ENCODE data around the gene ANKFY1.
A peak's percentile ranks its signal among the peaks of the same experiment; 100 is the strongest.

ANKFY1 gene, protein sequence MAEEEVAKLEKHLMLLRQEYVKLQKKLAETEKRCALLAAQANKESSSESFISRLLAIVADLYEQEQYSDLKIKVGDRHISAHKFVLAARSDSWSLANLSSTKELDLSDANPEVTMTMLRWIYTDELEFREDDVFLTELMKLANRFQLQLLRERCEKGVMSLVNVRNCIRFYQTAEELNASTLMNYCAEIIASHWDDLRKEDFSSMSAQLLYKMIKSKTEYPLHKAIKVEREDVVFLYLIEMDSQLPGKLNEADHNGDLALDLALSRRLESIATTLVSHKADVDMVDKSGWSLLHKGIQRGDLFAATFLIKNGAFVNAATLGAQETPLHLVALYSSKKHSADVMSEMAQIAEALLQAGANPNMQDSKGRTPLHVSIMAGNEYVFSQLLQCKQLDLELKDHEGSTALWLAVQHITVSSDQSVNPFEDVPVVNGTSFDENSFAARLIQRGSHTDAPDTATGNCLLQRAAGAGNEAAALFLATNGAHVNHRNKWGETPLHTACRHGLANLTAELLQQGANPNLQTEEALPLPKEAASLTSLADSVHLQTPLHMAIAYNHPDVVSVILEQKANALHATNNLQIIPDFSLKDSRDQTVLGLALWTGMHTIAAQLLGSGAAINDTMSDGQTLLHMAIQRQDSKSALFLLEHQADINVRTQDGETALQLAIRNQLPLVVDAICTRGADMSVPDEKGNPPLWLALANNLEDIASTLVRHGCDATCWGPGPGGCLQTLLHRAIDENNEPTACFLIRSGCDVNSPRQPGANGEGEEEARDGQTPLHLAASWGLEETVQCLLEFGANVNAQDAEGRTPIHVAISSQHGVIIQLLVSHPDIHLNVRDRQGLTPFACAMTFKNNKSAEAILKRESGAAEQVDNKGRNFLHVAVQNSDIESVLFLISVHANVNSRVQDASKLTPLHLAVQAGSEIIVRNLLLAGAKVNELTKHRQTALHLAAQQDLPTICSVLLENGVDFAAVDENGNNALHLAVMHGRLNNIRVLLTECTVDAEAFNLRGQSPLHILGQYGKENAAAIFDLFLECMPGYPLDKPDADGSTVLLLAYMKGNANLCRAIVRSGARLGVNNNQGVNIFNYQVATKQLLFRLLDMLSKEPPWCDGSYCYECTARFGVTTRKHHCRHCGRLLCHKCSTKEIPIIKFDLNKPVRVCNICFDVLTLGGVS

GRCh38 chr17:4263282-4264215, at the start of gene ANKFY1:
TSS of gene ANKFY1 (minus strand) at chr17:4263979. CDS start at chr17:4263941, 38 bp downstream.
- FAIRE-seq = no peak

DNA sequence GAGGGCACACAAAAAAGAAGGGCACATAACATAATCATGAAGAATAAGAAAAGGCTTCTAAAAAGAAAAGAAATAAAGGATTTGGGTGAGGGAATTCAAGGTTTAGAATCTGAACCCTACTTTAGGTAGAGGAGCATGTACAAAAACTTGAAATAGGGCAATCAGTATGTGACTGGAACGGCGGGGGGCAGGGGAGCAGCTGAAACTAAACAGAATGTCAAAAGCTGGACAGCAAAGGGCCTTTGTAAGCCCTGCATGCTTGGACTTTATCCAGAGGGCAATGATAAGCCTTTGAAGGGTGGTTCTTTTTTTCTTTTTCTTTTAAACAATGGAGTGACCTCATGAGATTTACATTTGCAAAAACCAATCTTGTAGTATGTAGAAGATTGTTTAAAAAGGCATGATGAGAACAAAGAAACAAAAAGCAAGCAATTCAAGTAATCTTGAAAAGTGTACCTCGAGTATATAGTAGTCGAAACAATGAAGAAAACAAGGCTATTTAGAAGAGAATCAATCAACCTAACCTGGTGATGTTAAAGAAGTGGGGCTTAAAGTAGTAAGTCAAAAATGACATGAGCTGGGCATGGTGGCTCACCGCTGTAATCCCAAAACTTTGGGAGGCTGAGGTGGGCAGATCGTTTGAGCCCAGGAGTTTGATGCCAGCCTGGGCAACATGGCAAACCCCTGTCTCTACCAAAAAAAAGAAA, 46.7 kb upstream of the ANKFY1 start:
- FAIRE-seq = no peak

- FAIRE-seq = no peak
Observed at GRCh38 chr17:4309897-4310296, 46.1 kb upstream of the ANKFY1 start.

GRCh38 chr17:4307179-4307930, 43.6 kb upstream of the ANKFY1 start:
- FAIRE-seq = no peak

- no peak for FAIRE-seq
Observed at GRCh38 chr17:4305224-4305623, 41.4 kb upstream of the ANKFY1 start.

GRCh38 chr17:4304417-4305027, 40.7 kb upstream of the ANKFY1 start:
- peak; percentile 25 for FAIRE-seq

- FAIRE-seq = no peak
Observed at GRCh38 chr17:4301066-4301465, 37.3 kb upstream of the ANKFY1 start.

GRCh38 chr17:4297351-4297750, 33.6 kb upstream of the ANKFY1 start:
- FAIRE-seq = no peak

- FAIRE-seq = no peak
Observed at GRCh38 chr17:4295686-4296085, 31.9 kb upstream of the ANKFY1 start.

DNA sequence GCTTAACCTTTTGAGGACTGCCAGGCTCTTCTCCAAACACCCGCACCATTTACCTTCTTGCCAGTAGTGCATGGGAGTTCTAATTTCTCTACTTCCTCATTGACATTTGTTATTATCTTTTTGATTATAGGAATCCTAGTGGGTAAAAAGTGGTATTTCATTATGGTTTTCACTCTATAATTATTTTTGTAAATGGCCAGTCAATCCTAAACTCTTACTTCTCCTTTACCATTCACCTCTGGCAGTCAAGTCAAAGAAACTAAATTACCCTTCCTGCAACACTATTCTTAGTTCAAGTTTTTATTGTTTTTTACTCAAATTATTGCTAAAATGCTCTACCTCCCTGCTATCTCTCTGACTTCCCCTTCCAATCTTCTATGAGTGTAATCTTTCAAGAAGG, 29.8 kb upstream of the ANKFY1 start:
- FAIRE-seq = no peak

GRCh38 chr17:4287710-4288109, 23.9 kb upstream of the ANKFY1 start:
- FAIRE-seq = no peak

DNA sequence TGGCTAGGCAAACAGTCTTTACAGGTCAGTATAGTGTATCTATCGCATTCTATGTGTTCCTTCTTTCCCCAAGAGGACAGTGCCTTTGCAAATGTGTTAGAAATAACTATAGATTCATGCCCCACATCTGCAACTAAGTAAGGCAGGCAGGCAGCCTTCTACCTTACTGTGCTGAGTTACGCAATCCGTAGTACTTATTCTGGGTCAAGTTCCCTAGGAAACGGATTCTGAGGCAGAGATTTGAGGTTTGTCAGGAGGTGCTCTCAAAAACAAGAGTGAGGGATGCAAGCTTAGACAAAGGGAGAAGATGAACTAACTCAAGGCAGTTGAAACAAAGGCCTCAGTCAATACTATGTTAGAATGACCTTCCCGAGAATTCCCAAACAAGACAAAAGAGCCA, 12.7 kb upstream of the ANKFY1 start:
- FAIRE-seq = no peak

DNA sequence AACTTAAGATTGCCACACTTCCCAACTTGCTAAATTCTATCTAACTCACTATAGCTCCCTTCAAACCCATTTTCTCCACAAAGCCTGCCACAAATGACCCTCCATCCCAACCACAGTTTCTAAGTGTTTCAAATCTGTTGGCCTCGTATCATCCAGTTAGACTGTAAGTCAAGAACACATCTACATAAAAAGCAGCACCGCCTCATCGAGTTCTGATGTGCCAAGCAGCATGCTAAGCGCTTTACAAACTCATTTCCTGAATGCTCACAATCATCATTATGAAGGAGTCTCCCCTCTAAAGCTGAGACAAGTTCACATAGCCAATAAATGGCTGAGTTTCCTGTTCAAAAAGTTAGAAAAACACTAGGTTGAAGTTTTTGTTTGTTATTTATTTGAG, 9.2 kb upstream of the ANKFY1 start:
- FAIRE-seq = no peak

GRCh38 chr17:4272213-4272971, 8.6 kb upstream of the ANKFY1 start:
- no peak for FAIRE-seq

DNA sequence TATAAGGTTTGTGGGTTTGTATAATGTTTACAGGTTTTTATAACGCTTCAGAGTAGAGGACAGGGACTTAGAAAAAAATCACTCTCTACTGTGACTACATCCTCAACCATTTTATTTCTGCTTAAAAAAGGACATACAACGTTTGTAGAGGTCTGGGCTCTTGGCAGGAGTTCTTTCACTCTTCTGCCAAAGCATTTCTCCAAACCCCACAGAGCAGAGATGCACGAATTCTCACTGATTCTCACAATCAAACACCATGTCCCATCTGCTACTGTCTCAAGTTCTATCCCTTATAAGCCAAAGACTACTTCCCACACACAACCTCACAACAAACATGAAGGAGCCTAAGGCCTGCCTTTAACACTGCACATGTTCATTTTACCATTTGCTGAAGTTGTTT, 7.0 kb upstream of the ANKFY1 start:
- FAIRE-seq = no peak

DNA sequence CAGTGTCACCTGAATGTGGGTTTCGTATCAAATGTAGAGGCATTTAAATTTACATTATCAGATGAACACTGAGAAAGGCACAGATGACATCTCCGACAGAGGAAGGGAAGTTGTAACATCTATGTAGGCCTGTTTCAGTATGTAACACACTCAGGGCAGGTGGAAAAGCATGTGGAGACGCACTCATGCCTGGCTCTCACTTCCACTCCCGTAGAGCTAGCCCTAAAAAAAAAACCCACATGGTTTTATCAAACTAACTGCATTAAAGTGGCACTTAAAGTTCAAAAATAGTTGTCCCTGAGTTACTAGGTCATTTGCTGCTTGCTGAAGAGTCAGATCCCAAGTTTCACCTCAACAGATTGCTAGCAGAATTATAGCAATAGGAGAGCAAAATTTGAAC, 6.1 kb upstream of the ANKFY1 start:
- no peak for FAIRE-seq

- no peak for FAIRE-seq
Observed at GRCh38 chr17:4267402-4267801, 3.6 kb upstream of the ANKFY1 start.

DNA sequence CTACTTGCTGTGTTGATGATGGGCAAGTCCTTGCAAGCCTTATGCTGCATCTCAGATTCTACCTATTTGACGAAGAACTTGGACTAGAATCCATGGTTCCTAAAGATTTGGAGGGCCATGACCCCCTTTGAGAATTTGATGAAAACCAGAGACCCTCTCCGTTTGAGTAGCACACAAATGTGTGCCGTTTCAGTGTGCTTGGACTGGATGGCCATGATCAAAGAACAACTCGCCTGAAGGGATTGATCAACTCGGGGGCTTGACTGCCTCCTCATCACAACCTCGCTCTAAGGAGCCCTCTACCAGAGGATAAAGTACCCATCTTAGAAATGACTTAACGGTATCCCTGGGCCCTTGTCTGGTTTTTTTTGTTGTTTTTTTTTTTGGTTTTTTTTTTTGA, 2.8 kb upstream of the ANKFY1 start:
- no peak for FAIRE-seq

DNA sequence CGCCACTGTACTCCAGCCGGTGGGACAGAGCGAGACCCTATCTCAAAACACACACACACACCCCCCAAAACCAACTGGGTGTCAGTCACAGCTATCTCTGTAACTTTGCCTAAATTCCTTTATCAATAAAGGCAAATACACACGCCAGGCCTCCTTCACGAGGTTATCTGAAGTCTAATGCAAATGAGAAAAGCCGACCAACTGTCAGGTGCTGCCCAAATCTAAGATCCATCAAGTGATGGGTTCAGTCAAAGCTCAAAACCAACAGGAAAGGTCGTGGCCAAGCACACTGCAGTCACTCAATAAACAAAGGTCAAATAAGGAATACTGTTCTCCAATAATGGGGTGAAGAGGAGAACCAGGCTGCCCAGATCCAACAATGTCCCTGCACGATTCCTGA, 1.1 kb downstream of the ANKFY1 start:
- no peak for FAIRE-seq

GRCh38 chr17:4261452-4261851, 2.3 kb downstream of the ANKFY1 start:
- FAIRE-seq = no peak

All from TTC549 (cell line).